Amniotic epithelial cell (primary cell): ENCODE data around the gene TCEA2.

ENCODE experiments used
- DNase-seq: peaks from one replicate; pipeline ENCODE4 v3.0.0-alpha.2; 2010; ENCODE audit warnings: low read depth

Gene TCEA2

DNA sequence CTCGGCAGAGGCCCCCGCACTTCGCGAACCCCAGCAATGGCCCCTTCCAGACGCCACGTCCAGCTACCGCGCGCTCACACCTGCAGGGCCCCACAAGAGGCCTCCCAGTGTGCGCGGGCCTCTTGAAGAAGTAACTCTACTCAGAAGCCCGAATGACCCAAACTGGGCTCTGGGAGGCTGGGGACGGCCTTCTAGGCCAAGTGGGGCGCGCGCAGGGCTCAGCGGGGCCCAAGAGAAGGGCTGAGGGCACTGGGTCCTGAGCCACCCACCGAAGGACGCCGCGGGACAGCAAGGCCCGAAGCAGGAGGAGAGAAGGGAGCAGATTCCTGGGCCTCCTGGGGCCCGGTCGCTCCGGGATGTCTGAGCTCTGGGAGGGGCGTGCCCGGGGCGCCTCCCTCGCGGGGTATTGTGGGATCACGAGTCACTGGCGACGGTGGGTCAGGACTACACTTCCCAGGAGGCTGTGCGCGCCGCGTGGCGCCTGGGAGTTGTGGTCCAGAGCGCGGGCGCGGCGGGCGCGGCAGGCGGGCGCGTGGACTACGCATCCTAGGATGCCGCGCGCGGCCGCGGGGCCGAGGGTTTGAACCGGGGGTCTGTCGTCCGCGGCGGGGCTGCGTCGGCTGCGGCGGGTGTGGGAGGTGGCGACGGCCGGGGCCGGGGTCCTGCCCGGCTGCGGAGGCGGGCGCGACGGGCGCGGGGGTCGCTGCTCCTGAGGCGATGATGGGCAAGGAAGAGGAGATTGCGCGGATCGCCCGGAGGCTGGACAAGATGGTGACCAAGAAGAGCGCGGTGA is at the start of gene TCEA2:
TCEA2 (plus strand) TSS at position 603 of the 793 bp plus-strand sequence; CDS start at position 718, 115 bp downstream.
- DNase-seq: peak; percentile 94

DNA sequence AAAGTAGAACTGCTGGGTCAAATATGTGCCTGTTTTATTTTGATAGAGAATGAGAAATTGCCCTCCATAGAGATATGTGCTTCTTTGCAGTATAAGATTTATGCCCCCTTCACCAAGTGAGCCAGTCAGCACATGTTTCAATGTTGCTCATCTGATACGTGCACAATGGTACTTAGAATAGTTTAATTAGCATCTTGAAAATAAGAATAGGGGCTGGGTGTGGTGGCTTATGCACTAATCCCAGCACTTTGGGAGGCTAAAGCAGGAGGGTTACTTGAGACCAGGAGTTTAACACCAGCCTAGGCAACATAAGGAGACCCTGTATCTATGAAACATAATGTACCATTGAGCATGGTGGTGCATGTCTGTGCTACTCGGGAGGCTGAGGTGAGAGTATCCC is 47.4 kb upstream of the TCEA2 start:
- no peak for DNase-seq

DNA sequence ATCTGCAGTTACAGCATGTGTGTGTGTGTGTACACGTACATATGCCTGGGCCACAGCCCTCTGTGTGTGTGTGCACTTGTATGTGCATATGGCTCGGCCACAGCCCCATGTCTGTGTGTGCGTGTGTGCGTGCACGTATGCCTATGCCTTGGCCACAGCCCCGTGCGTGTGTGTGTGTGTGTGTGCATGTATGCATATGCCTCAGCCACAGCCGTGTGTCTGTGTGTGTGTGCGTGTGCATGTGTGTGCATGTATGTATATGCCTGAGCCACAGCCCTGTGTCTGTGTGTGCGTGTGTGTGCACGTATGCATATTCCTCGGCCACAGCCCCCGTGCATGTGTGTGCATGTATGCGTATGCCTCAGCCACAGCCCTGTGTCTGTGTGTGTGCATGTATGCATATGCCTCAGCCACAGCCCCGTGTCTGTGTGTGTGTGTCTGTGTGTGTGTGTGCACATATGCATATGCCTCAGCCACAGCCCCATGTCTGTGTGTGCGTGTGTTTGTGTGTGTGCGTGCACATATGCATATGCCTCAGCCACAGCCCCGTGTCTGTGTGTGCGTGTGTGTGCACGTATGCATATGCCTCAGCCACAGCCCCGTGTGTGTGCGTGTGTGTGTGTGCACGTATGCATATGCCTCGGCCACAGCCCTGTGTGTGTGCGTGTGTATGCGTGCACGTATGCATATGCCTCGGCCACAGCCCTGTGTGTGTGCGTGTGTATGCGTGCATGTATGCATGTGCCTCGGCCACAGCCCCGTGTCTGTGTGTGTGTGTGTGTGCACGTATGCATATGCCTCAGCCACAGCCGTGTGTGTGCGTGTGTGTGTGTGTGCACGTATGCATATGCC is 41.6 kb upstream of the TCEA2 start:
- no peak for DNase-seq

DNA sequence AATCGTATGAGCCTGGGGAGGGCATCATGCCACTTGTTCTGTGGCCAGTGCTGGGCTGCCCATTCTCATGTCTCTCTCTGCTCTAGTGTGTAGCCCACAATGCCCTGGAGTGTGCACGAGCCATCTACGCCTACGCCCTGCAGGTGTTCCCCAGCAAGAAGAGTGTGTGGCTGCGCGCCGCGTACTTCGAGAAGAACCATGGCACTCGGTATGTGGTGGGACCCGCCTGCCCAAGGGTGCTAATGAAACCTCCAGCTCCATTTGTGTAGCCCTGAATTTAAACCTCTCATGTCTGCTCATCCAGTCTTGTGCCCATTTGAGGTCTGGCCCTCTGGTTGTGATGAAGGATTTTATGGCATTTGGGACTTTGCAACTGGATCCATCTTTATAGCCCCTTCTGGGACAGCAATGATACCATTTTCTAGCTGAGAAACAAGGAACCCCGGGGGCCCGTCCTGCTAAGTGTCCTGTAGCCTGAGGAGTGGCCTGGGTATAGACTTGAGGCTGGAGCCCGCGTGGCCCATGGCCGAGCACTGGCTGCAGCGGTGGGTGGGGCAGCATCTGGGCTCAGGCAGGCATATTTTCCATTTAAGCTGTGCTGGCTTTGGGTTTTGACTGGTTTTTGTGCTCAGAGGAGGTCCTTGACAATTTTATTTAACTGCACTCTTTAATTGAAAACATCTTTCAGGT is 40.2 kb upstream of the TCEA2 start:
- no peak for DNase-seq

DNA sequence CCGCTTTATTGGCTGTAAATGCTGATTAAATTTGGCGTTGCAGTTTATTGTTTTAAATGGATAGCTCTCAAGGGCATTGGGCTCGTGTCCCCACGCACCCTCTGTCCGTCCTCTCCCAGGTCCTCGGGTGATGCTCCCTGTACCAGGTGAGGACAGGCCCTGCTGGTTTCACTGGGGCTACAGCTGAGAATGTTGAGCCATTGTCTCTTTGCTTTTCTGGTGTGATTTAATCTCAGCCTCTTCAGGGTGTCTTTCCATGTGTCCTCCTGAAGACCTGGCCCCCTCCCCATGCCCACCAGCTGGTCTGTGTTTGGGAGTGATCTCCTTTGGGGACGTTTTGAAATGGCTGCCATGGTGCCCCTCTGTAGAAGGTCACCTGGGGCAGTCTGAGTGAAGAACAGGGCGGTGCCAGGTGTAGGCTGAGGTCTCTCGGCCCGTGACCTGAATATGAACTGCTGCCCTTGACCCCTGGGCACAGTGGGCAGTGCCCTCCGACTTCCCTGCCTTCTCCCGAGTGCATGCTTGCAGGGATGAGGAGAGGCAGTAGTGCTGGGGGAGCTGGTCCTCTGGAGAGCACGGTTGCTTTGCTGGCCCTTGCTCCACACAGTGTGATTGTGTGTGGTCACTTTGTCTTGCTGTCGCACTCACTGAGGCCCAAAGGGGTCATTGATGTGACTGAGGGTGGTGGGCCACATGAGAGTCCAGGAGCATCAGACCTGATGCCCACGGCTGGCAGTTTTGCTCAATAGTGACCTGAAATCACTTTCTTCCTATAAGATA is 39.4 kb upstream of the TCEA2 start:
- no peak for DNase-seq

DNA sequence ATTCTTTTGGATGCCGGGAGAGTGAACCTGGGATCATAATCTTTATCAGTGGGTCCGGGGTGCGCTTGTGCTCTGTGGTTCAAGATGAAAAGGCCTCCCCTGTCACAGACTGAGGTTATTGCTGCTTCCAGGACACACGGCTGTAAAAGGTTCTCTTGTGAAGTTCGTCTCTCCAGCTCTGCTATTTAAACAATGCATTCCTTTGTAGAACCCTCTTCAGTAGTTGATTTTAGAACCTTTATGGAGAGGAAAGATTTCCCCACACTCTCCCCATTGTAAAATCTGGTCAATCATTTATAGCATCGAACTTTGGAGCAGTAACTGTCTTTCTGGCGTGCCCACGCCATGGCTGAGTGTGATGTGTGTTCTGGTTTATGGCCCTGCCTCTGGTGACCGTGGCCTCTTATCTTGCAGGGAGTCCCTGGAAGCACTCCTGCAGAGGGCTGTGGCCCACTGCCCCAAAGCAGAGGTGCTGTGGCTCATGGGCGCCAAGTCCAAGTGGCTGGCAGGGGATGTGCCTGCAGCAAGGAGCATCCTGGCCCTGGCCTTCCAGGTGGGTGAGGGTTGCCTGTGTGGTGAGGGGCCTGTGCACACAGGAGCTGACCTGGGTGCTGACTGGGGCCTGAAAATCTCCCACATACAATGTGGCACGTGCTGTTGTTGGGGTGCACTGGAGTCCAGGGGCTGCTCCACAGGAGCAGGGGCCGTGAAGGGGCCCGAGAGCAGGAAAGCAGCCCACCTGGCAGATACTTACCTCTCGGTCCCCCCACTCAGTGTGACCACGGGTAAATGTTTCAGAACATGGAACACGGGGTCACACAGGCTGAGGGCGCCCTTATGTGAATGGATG is 38.6 kb upstream of the TCEA2 start:
- no peak for DNase-seq

- DNase-seq: no peak
These were observed 37.7 kb upstream of the TCEA2 start for GRCh38 chr20:64025101-64025825.

DNA sequence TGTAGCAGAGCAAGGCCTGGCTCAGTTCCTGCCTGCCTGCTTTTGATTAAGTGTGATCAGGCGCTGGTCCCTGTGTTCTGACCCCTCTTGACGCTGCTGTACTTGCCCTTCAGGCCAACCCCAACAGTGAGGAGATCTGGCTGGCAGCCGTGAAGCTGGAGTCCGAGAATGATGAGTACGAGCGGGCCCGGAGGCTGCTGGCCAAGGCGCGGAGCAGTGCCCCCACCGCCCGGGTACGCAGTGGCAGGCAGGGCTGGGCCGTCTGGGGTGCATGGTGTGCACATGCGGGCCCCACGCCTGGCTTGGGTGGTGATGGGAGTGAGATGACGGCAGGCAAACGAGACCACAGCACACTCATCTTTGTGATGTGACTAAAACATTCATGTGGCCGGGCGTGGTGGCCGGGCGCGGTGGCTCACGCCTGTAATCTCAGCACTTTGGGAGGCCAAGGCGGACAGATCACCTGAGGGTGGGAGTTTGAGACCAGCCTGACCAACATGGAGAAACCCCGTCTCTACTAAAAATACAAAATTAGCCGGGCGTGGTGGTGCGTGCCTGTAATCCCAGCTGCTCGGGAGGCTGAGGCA is 37.1 kb upstream of the TCEA2 start:
- DNase-seq: no peak

GRCh38 chr20:64027981-64028685 is 34.9 kb upstream of the TCEA2 start:
- DNase-seq: no peak

GRCh38 chr20:64029293-64030117 is 33.5 kb upstream of the TCEA2 start:
- DNase-seq: no peak

GRCh38 chr20:64030371-64031134 is 32.4 kb upstream of the TCEA2 start:
- peak; percentile 23 for DNase-seq

DNA sequence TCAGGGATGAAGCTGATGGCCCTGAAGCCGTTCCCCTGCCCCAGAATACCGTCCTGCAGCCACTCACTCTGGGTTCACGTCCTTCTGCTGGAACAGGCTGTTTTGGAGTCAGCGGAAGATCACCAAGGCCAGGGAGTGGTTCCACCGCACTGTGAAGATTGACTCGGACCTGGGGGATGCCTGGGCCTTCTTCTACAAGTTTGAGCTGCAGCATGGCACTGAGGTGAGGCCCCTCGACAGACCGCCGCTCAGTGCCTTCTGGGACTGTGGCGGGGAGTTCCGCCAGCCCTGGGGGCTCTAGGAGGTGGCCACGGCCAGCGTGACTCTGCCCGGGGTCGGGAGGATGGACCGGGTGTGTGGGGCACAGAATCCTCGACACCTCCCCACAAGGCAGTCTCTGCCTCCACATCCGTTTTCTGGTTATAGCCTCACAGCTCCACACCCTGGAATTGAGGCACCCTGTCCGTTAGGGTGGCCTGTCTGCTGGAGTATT is 31.1 kb upstream of the TCEA2 start:
- DNase-seq: no peak

DNA sequence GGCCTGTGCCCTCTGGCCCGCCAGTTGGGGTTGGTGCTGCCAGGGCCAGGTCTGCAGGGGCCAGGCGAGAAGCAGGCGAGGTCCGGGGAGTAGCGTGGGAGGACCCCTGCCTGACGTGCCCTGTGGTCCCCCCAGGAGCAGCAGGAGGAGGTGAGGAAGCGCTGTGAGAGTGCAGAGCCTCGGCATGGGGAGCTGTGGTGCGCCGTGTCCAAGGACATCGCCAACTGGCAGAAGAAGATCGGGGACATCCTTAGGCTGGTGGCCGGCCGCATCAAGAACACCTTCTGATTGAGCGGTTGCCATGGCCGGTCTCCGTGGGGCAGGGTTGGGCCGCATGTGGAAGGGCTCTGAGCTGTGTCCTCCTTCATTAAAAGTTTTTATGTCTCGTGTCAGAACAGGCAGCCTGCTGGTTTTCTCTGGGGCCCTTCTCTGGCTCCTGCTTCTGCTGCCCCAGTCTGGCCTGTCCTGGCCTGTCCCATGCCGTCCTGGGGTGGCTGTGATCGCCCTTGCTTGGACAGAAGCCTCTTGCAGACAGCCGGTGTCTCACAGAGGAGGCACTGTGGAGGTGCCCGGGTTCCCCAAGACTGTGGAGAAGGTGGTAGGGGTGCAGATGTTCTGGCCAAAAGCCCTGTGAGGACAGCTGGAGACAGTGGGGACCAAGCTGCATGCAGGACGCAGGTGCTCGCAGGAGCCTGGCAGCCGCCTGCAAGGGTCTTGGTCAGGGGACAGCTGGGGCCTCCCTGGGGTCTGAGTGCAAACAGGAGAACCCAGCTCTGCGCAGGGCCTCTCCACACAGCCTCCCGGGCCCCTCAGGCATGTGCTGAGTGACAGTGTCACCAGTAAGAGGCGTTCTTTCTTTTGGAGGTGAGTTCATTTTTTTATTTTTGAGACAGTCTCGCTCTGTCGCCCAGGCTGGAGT is 30.0 kb upstream of the TCEA2 start:
- no peak for DNase-seq

GRCh38 chr20:64033981-64034493 is 29.0 kb upstream of the TCEA2 start:
- no peak for DNase-seq

- DNase-seq: no peak
These were observed 27.7 kb upstream of the TCEA2 start for GRCh38 chr20:64035066-64035932.
